IMR-90 (cell line): ENCODE results near the gene WDR54.

Experiments
- FOS ChIP-seq: fragments of 150-350 bp; IDR thresholded peaks from 2 replicates; pipeline ENCODE4 v1.6.1; 2016; ENCODE audit warnings: low read depth, low read length
- MAZ ChIP-seq: IDR thresholded peaks from 2 replicates; pipeline ENCODE4 v1.6.1; 2012; ENCODE audit warnings: low read depth, mild to moderate bottlenecking, low read length, improper control_type of control experiment, moderate library complexity, borderline replicate concordance
- MXI1 ChIP-seq: IDR thresholded peaks from 2 replicates; pipeline ENCODE4 v1.6.1; 2012; ENCODE audit warnings: low read depth, mild to moderate bottlenecking, low read length, moderate library complexity, borderline replicate concordance
- POLR2A ChIP-seq: IDR thresholded peaks from 2 replicates; pipeline ENCODE4 v1.6.1; 2012; ENCODE audit warnings: mild to moderate bottlenecking, low read depth, low read length
- RAD21 ChIP-seq: IDR thresholded peaks from 2 replicates; pipeline ENCODE4 v1.6.1; 2012; ENCODE audit warnings: low read length, improper control_type of control experiment
- RCOR1 ChIP-seq: IDR thresholded peaks from 2 replicates; pipeline ENCODE4 v1.6.1; 2012; ENCODE audit warnings: mild to moderate bottlenecking, low read length, improper control_type of control experiment; ENCODE audit not compliant: insufficient replicate concordance
- RFX5 ChIP-seq: IDR thresholded peaks from 2 replicates; pipeline ENCODE4 v1.8.0; 2012; ENCODE audit warnings: low read depth, mild to moderate bottlenecking, low read length, moderate library complexity
- SMC3 ChIP-seq: fragments of 150-350 bp; IDR thresholded peaks from 2 replicates; pipeline ENCODE4 v1.6.1; 2016; ENCODE audit warnings: low read depth, mild to moderate bottlenecking, antibody characterized with exemption, low read length, moderate library complexity
- TF ChIP-seq, protein P1 (sequence below): conservative IDR thresholded peaks from 2 replicates; pipeline ENCODE4 v1.5.1; 2012; ENCODE audit warnings: mild to moderate bottlenecking, low read depth, low read length, improper control_type of control experiment

DNA sequence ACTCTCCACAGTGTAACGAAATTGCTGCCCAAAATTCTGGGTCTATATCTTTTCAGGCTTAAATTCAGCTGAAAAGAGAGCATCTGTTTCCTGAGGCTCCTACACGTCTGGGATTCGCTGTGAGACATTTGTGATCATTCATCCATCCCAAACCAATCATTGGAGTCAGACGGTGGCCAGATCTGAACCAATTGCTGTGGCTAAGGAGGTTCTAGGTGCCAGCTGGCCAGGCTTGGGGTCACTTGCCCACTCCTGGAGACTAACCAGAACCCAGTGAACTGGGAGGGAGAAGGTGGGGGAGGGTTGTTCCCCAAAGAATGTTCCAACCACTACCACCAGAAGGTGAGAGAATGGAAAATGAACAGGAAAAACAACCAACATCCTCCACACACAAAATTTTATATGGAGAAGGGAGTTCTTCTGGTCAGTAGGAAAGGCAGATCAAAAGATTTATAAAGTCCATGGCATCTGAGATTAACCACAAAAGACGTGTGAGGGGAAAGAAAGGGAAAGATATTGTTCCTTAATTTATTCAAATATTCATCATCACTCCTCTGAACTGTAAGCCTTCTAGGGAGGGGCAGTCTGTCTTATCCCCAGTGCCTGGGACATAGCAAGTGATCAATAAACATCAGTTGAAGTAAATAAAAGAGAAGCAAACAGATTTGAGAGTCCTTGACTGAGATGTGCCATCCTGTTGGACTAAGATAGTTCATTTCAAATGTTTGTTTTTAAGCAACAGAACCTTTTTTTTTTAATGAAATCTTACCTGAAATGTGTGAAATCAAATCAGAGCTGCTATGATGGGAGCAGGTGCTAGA, 23.2 kb downstream of the WDR54 start:
- TF ChIP-seq RAD21 (no peak), SMC3 (no peak), POLR2A (no peak), RFX5 (no peak), RCOR1 (no peak), FOS (no peak), MAZ (no peak), MXI1 (no peak)
- TF ChIP-seq, protein P1, sequence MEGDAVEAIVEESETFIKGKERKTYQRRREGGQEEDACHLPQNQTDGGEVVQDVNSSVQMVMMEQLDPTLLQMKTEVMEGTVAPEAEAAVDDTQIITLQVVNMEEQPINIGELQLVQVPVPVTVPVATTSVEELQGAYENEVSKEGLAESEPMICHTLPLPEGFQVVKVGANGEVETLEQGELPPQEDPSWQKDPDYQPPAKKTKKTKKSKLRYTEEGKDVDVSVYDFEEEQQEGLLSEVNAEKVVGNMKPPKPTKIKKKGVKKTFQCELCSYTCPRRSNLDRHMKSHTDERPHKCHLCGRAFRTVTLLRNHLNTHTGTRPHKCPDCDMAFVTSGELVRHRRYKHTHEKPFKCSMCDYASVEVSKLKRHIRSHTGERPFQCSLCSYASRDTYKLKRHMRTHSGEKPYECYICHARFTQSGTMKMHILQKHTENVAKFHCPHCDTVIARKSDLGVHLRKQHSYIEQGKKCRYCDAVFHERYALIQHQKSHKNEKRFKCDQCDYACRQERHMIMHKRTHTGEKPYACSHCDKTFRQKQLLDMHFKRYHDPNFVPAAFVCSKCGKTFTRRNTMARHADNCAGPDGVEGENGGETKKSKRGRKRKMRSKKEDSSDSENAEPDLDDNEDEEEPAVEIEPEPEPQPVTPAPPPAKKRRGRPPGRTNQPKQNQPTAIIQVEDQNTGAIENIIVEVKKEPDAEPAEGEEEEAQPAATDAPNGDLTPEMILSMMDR = no peak
